Right ventricle myocardium superior (tissue), 1 donor: Measurements from ENCODE around the gene COG5. TPM values are rescaled to one million over a fixed set of nuclear protein-coding genes. Genes with fewer than 3 reads are reported as not detected.
A peak's percentile ranks its signal among the peaks of the same experiment; 100 is the strongest.

Experiments
- ATAC-seq: fragments of 200-7000 bp; cut with Tn5 transposase; one replicate; pipeline ENCODE4 v1.9.1; 2020; ENCODE audit warnings: mild to moderate bottlenecking; ENCODE audit not compliant: poor library complexity
- DNase-seq: peaks from one replicate; pipeline ENCODE4 v3.0.0-alpha.2; 2020
- intact Hi-C: fragments of 100-400 bp; cut with DNase I; formaldehyde crosslinking; loops from one replicate; pipeline ENCODE4 v1.11.2; 2022
- total RNA-seq: library from RNA; stranded (reverse); fragmentation: NEBNext Ultra II Directional; extraction: Animal tissue kit (Norgen Biotek cat#: 25700); gene quantifications from one replicate; pipeline ENCODE4 v1.2.1, GENCODE V29; 2021
- donor health status: DM: no; HTN: yes; CAD: no; lungs with severe emphysema.

COG5 gene
- total RNA-seq, 1 donor from 2014 or later, result 49.2 TPM

- no peak for DNase-seq
- intact Hi-C loops, result loop anchor here (10.0 kb wide), 1 partner anchor 535 kb away; no protein-coding TSS in a partner anchor
- ATAC-seq, result no peak
Measured at GRCh38 chr7:107190090-107190489, 373.6 kb downstream of the COG5 start.

- ATAC-seq (no peak), DNase-seq (no peak)
- intact Hi-C loops, result no loop called here
Measured at GRCh38 chr7:107187774-107188173, 375.9 kb downstream of the COG5 start.

- ATAC-seq (no peak), DNase-seq (no peak)
- intact Hi-C loops, result no loop called here
Measured at GRCh38 chr7:107186240-107186639, 377.5 kb downstream of the COG5 start.

- no peak for ATAC-seq
- intact Hi-C loops, result no loop called here
- no peak for DNase-seq
Measured at GRCh38 chr7:107185716-107186115, 378.0 kb downstream of the COG5 start.

DNA sequence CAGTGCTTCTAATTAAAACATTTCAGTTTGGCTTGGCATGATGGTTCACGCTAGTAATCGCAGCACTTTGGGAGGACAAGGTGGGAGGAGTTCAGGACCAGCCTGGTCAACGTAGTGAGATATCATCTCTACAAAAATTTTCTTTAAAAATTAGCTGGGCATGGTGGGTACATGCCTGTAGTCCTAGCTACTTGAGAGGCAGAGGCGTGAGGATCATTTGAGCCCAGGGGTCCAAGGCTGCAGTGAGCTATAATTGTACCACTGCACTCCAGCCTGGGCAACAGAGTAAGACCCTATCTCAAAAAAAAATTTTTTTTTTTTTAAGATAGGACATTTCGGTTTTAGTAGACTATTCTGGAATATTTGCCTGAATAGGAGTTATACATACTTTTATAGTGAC lies 382.5 kb downstream of the COG5 start:
- DNase-seq (no peak), ATAC-seq (peak; percentile 13)
- intact Hi-C loops, result no loop called here

DNA sequence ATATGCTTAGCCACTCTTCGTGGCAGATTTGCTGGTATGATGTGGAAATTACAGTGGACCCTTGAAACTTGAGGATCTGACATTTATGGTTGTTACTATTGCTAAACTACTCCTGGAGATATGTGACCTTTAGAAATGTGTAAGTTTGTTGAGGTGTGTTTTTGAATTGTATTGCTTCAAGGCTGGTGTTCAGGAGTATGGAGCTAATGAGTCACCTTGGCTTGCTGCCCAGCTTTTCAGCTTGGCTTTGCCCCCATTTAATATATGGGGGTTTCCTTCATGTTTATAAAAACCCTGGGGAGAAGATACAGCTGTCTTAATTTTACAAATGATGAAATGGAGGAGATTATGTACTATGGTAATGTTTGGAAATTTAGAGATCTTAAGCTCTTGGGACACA lies 383.3 kb downstream of the COG5 start:
- no peak for DNase-seq
- intact Hi-C loops, result no loop called here
- peak; percentile 13 for ATAC-seq

- ATAC-seq, result no peak
- no peak for DNase-seq
- intact Hi-C loops, result no loop called here
Measured at GRCh38 chr7:107179326-107180164, 384.2 kb downstream of the COG5 start.

- ATAC-seq (no peak), DNase-seq (no peak)
- intact Hi-C loops, result no loop called here
Measured at GRCh38 chr7:107173691-107174406, 389.9 kb downstream of the COG5 start.

GRCh38 chr7:107173191-107173590 lies 390.5 kb downstream of the COG5 start:
- ATAC-seq, result no peak

DNA sequence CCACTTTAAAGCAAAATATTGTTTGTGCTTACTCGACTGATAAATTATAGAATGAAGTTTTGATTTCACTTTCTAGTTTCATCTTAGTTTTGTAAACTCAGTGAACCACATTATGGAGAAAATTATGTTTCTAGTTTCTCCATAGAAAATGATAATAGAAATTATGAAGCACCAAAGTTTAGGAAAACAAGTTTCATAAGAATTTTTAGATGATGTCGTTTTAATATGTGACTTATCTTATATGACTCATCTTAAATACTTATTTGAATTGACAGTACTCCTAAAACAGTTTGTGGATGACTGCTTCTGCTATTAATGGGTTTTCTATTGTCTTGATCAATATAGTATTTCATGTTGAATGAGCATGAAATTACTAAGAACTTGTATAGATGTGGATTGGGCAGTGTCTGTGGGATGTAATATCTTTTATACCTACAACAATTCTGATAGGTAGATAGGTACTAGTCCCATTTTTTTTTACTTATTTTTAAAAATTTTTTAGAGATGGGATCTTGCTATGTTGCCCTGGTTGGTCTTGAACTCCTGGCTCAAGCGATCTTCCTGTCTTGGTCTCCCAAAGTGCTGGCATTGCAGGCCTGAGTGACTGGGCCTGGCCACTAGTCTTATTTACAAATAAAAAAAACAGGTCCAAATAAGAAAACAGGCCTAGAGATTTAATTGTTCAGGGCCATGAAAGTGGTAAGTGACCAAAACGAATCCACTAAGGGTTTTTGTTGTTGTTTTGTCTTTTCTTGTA lies 391.3 kb downstream of the COG5 start:
- intact Hi-C loops, result no loop called here
- ATAC-seq, result no peak
- no peak for DNase-seq

More at GRCh38 chr7:107173191-107173590, 390.5 kb downstream of the COG5 start:
- intact Hi-C loops, result no loop called here
- DNase-seq, result no peak

DNA sequence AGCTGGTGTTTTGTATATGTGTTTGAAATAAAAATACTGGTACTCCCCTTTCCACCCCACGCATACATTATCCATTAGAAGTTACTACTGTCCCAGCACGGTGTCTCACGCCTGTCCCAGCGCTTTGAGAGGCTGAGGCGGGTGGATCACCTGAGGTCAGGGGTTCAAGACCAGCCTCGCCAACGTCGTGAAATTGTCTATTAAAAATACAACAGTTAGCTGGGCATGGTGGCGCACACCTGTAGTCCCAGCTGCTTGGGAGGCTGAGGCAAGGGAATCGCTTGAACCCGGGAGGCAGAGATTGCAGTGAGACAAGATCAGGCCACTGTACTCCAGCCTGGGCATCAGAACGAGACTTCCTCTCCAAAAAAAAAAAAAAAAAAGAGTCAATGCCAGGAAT lies 392.2 kb downstream of the COG5 start:
- ATAC-seq, result no peak
- DNase-seq, result no peak
- intact Hi-C loops, result no loop called here

DNA sequence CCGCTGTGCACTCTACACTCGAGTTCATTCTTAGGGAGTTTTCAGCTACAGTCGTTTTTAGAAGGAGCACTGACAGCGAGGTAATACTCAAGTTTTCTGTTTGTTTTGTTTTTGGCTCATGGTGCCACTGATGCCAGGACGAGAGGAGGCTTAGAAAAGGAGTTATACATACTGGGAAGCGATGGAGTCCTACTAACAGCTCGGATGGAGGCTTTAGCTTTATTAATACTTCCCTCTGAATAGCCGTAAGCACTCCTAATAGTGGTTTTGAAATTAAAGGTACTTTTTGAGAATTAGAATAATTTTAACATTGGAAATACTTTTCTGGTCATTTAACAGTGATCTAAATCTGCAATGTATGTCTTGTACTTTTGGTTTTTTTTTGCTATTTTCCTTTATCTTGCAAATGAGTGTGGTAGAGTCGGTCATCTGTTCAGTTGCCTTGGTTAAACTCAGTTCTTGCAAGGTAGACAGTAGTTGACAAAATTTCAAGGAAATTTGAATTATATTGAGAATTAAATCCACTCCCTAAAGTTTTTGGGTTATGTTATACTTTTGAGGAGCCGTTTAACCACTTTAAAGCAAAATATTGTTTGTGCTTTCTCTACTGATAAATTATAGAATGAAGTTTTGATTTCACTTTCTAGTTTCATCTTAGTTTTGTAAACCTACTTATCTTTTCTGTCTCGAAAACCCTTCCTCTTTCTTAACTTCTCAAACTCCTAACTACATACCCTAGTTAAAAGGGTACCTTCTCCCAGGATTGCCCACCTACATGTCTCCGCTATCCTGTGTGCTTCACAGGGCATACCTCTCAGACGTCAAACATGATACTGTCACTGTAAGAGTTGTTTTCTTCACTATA lies 393.4 kb downstream of the COG5 start:
- no peak for DNase-seq
- intact Hi-C loops, result no loop called here
- ATAC-seq, result no peak

DNA sequence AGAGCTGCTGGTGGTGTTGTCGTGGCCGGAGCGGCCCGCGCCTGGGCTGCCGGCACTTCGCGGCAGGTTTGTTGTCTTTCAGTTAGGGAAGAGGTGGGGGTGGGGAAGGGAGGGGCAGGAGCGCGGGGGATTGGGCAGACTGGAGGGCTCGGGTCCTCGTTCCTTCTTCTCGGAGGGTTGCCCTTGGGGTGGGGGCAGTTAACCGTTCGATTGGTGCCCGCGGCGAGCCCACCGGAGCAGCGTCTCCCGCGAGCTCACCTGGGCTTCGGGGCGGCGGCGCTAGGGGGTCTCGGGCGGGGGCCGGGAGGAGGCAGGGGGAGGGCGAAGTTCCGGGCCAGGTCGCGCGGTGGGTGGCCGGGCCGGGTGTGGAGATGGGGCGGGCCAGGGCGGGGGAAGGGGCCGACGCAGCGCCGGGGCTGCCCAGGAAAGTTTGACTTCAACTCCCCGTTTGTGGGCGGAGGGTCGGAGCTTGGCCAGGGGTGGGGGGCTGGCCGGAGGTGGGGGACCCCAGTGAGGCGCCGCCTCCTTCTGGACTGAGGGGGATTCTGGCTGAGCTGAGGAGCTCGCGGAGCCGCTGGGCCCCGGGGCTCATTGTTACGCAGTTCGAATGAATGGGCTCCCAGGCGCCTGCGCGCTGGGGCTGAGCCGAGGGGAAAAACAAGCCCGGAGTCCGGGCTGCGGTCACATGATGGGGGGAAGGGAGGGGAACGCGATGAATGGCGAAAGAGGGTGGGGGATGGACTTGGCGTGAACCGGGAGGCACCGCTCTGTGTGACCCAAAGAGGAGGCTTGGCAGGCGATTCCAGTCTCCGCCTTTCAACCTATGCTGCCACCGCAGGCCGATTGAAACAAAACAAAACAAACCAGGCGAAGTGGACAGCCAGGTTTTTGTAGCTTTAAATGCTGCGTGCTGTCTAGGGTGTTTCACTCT lies 394.3 kb downstream of the COG5 start:
- ATAC-seq (peak; percentile 85), DNase-seq (peak; percentile 98)
- intact Hi-C loops, result no loop called here

GRCh38 chr7:107168233-107169119 lies 395.2 kb downstream of the COG5 start, which contains the start of gene HBP1:
TSS of gene HBP1 (plus strand) at chr7:107169003. CDS start at chr7:107179894, 10,891 bp downstream.
- intact Hi-C loops, result no loop called here
- ATAC-seq (peak; percentile 90), DNase-seq (peak; percentile 98)

GRCh38 chr7:107167483-107168232 lies 396.1 kb downstream of the COG5 start:
- intact Hi-C loops, result no loop called here
- ATAC-seq (peak; percentile 38), DNase-seq (no peak)
